HG02870 (cell line): ENCODE results near the gene MTTP.

ENCODE experiments used
- ATAC-seq: cut with Tn5 transposase; IDR thresholded peaks from one replicate; pipeline ENCODE4 v1.9.1; 2021; ENCODE audit warnings: mild to moderate bottlenecking, moderate library complexity; ENCODE audit not compliant: unreplicated experiment

Gene MTTP

DNA sequence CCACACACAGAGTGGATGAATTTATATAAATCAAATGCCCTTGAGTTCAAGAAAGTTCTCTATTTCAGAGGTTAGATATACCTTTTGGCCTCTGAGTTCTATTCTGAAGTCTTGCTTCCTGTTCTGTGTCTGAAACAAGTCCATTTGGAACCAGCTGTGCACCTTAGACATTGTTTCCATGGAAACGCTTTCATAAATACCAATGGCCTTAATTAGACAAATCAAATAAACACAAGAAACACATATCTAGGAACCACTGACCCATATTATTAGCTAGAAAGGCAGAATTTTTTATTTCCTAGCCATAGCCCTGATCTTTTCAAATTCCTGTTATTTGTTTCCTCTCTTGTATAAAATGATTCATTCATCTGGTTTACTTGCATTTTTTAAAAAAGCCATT lies 91.4 kb downstream of the MTTP start:
- ATAC-seq, result no peak

DNA sequence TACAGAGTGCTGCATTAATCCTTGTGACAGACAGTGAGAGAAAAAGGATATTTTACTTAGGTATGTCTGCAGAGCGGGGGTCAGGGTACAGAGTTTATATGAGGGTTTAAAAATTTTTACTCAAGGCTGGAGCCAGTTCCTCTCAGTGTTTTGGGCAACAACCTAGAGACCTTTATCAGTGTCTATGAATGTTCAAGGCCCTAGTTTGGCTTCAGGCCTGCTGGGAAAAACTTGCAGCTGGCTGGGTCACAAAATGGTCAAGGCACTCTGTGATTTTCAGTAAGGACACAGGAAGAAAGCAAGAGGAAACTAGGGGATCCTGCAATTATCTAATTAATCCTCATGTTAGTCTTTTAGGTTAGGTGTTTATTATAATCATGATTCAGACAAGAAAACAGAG lies 93.8 kb downstream of the MTTP start:
- ATAC-seq, result no peak

DNA sequence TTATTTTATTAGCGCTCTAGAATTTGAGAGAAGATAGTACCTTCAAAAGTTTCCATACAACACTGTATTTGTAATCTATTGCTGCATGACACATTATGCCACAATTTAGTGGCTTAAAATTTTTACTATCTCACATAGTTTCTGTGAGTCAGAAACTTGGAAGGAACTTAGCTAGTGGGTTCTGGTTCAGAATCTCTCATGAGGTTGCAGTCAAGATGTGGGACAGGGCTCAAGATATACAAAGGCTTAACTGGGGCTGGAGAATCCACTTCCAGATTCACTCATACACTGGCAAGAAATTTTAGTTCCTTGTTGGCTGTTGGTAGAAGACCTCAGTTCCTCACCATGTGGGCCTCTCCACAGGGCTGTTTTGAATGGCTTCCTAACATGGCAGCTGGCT lies 94.5 kb downstream of the MTTP start:
- ATAC-seq, result no peak

DNA sequence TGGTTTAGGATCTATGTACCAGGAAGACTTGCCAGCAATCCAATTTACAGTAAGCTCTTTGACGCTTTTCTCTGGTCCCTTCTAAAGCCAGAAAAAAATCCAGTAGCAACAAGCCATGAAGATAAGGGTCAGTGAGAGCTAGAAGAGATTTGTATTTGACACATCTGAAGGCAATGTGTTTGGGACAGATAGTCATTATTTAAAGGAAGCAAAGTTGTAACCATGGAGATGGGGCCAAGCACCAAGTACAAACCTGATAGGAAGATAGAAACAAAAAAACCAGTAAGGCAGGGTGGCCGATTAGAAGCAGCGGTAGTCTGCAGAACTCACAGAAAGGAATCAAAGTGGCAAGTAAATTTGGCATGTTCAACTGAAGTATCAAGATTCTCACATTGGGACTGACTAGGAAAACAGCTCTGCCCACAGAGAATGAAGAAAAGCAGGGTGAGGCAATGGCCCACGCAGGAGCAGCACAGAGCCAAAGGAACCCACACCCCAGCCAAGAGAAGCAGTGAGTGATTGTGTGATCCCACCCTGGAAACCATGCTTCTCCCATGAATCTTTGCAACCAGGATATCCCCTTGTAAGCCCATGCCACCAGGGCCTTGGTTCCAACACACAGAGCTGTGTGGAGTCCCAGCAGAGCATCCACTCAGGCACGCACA lies 95.9 kb downstream of the MTTP start:
- ATAC-seq, result no peak
